G401.6 (cell line): Measurements from ENCODE around the gene VASN.
"Not testable (repeated sequence)": the region's sequence is repeated elsewhere in the genome, so short reads cannot be mapped to it uniquely, and the experiment has no call there.

Source experiments
- FAIRE-seq: peaks from 2 replicates; lab custom pipeline; 2012; peaks lifted over from hg19 to GRCh38; lab: Jason Lieb, UNC

VASN gene

DNA sequence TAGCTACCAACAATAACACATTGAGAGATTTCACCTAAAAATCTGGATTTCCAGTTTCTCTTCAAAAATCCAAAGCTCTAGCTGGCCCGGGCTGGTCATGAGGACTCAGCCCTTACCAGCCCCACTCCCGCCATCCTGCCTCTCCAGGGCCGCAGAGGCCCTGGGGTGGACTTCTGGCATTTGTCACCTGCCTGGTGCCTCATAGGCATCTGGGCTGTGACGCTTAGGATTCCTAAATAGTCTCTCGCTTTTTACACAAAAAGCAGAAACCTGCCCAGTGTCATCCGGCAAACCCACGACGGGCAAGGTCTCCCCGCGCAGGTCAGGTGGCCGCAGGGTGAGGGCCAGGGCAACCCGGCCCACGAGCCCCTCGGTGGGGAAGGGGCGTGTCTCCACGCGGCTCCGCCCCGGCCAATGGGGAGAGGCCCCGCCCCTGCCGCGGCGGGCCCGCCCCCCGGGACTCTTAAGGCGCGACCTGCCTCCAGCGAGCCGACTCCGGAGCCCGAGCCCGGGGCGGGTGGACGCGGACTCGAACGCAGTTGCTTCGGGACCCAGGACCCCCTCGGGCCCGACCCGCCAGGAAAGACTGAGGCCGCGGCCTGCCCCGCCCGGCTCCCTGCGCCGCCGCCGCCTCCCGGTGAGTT, at the start of gene VASN:
Gene VASN (plus strand): TSS at position 492 of the 644 bp plus-strand sequence. CDS start 9,030 bp downstream, outside the sequence.
- FAIRE-seq: no peak

DNA sequence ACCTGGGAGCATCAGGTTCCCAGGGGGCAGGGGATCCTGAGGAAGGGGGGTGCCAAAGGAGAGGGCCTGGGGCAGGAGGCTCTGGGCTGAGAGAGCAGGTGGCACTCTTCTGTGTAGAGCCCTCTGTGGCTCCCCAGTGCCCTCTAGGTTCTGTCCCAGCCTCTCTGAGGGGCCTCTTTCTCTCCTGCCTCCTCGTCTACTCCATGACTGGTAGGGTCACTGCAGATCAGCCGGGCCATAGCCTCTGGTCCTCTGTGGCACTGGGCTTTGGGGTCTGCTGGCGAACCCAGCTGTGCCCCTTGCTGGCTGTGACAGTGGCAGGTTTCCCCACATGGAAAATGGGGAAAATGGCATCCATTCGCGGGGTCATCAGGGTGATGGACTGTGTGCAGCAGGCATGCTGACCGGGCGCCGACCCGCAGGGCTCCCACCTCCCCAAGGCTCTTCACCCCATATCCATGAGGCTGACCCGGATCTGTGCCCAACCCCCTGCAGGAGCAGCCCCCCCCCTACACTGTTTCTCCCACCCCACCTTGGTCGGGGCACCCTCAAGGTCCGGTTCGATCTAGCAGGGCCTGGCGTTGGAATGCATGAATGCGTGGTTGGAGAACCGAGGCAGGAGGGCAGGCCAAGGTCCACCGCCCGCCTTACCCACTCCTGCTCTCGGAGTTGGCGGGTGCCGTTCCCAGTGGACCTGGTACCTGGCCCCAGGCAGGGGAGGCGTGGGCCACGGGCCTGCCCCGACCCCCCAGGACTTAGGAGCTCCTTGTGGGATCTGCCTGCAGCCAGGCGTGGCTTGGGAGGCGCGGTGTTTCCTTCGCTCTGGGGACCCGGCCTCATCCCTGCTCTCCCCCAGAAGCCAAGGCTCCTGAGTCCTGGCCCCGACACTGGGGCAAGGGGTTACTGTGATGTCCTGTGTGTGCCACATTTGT, 49.3 kb upstream of the VASN start:
- FAIRE-seq: no peak

DNA sequence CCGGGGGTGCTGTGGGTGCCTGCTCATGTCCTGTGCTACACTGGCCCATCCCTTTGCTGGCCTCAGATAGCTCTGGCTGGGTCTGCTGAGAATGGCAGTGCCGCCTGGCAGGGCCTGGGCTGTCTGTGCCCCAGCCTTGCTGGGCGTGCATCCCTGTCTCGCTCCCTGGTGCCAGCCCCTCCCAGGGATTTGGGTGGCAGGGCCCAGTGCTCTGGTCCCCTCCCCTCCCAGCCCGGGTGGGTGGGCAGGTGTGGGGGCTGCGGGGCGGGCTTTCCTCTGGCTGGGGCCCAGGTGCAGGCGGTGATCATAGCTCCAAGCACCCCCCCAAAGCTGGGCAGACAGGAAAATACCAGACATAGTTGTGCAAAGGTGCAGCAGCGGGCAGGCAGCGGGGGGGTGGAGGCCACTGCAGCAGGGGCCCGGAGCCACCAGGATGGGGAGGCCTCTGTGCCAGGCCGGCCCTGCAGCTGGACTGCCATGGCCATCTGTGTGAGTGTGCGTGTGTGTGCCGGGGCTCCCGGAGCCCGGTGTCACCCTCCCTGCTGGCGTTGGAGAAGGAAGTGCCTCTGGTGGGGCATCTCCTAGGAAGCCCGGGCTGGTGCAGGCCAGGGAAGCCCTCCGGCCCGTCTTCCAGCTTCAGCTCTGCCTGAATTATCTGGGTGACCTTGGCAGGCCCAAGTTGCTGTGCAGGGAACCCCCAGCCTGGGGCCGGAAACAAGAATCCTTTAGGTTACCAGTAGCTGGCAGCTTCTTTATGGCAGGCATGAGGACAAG, 48.4 kb upstream of the VASN start:
- FAIRE-seq: no peak

DNA sequence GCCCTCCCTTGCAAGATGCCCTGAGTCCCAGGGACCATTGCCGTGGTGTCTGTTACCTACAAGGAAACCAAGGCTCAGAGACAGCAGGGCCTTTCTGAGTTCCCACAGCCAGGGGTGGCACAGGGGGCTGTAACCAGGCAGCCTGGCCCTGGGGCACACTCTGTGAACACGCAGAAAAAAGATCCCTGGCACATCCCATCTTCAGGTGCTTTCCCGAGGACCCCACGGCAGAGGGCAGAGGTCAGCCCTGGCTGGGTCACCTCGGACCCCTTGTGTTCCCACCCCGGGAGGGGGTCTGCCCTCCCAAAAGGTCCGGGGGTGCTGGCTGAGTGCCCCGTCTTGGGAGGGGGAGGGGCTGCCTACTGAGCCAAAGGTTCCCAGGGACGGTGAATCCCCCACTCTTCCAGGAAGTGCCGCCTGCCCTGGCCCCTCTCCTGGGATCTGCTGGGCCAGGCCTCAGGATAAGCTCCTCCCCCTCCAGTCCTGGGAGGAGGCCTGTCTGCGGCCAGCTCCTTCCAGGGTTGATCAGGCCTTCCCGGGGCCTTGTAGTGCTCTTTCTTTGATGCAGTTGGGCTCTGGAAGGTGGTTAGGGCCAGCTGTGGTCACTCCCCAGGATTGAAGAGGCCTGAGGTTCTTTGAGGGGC, 47.7 kb upstream of the VASN start:
- FAIRE-seq: peak; percentile 28

DNA sequence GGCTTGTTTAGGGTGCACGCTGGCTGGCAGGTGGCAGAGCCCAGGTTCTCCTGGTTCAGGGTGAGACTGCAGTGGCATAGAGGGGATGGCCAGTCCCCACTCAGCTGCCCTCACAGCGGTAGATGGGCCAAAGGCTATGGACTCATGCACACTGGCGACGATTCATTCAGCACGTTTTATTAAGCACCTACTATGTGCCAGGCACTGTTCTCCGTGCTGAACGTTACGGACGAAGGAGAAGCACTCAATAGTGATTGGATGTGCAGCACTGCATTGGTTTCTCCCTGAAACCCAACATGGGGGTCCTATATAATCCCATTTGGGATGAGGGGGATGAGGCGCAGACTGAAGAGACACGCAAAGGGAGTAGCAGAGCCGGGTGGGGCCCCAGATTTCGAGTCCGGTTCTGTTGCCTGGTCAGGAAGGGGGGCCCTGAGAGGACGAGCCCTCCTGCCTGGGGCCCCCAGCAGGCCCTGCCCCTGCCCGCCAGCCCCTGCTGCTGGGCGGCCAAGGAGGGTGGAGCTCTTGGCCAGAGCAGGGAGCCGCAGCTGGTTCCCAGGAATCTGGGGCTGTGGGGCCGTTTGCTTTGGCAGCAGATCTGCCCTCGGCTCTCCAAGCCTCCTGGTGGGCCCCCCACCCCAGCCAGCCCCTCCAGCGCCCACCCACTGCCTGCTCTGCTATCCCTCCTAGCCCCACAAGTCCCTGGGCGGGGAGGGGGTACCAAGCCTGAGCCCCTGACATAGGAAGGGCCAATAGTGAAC, 47.0 kb upstream of the VASN start:
- no peak for FAIRE-seq

DNA sequence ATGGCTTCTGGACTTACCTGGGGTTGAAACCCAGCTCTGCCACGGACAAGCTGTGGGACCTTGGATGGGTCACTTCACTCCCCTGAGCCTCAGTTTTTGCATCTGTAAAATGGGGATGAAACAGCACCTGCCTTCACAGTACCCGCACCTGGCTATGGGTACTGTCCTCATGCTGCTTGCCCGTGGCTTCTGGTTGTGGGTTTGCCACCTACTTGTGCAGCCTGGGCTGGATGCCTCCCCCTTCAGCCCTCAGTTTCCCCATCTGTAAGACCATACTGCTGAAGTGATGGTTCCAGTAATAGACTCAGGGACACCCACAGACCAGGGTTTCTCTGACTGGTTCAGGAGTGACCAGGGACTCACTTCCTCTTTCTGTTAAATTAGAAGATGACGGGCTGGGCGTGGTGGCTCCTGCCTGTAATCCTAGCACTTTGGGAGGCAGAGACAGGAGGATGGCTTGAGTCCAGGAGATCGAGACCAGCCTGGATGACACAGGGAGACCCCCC, 46.3 kb upstream of the VASN start:
- no peak for FAIRE-seq

DNA sequence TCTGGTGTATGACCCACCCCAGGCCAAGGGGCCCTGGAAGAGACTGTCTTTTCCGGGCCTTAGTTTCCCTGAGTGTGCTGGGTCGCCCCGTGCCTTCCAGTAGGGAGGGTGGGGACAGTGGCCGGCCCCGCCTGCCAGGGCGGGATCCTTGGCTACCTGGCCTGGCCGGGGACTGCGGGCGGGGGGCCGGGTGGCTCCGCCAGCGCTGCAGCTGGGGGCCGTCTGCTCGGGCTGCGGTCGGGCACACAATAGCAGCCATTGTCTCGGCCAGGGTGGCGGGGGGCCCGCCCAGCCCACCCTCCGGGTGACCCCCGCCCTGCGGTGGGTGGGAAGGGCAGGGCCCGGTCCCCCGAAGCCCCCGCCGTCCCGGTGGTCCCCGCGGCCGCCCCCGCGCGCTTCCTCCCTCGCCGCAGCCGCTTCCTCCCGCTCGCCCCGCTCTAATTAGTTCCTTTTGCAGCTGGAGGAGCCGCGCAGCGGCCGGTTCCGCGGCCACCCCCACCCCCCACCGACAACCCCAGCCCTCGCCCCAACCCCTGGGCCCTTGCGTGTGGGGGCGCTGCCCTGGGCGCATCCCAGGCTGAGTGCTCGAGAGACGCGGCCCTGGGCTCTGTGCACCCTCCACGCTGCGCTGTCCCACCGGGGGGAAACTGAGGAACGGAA, 44.1 kb upstream of the VASN start:
- no peak for FAIRE-seq

DNA sequence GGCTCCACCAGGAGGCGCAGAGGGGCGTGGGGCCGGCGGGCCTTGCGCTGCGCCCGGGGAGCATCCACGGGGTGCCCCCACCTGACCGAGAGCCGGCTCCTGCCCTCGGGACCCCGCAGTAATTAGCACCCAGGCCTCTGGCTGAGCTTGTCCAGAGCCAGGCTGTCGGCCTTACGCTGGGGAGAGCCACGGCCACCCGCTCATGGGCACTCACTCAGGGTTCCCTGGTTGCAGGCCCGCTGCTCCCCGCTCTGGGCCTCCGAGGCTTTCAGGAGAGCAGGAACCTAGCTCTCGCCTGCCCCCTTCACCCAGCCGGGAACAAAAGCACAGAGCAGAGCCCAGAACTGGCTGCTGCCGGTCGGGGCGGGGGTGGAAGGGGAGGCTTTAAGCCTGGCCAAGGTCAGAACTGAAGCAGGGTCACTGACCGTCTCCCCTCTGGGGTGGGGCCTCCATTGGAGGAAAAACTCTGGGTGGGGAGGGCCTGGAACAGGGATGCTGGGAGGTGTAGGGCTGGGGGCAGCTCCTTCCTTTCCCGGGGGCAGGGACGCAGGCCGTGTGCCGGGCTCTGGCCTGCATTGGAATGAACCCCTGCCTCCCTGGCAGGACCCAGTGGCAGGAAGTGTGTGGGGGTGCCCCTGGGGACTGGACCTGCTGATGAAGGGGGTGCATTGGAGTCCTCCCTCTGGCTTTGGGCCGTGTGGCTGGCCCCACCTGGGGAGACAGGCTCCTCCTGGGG, 43.4 kb upstream of the VASN start:
- FAIRE-seq: no peak

DNA sequence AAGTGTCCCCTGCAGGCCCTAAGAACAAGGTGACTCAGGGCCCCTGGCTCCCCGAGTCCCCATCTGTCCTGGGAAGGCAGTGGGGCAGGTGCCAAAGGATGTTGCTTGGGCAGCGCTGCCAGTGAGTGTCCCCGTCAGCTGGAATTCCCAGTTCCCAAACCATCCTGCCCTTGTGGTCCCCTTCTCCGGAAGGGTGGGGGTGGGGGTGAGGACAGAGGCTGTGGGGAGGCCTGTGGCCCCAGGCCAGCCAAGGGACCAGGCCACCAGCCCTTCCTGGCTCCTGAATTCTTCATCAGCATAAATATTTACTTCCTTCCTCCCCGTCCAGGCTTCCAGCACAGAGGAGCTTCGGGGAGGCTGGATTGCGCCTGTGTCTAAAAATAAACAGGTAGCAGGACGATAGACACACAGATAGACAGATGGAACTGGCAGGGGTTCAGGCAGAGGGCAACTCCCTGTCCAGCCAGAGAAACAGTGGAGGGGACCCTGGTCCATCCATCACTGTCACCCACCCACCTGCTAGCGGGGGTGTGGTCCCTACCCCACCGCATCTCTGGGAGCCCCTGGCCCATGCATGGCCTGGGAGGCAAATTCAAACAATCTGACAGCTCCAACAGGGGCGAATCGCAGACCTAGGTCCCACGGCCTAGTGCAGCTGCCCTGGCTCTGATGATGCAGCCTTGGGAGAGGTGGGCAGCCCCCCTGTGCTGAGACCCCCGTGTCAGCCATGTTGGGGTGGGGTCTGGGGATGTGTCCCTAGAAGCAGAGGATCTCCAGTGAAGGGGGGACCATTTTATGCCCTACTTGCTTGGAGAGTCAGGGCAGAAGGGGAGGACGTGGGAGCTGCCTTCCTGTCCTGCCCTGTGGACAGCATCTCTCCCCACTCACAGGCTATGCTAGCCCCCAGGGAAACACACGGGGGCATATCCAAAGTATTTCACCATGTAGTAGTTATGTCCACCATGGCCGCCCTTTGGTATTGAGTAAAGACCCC, 42.6 kb upstream of the VASN start:
- FAIRE-seq: no peak

DNA sequence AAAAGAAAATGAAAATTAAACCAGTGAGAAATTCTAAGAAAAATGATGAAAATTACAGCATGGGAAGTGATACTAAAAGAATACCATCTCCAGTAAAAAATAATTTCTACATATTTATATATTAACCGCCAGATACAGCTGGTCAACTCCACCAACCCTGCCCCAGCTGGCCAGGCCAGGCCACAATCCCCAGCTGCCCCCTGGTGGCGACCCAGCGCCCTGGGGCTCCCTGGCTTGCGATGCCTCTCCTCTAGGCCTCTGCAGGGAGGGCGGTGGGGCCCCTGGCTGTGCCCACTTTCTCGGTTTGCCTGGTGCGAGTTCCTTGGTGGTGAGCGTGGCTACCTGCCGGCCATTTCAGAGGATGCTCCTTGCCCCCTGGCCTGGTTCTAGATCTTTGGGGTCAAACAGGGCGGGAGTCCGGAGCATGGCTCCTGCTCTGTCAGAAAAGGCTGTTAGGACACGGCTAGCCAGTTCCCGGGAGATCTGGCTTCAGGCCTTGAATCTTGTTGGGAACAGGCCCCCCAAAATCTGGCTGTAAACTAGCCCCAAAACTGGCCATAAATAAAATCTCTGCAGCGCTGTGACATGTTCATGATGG, 41.3 kb upstream of the VASN start:
- FAIRE-seq: no peak

DNA sequence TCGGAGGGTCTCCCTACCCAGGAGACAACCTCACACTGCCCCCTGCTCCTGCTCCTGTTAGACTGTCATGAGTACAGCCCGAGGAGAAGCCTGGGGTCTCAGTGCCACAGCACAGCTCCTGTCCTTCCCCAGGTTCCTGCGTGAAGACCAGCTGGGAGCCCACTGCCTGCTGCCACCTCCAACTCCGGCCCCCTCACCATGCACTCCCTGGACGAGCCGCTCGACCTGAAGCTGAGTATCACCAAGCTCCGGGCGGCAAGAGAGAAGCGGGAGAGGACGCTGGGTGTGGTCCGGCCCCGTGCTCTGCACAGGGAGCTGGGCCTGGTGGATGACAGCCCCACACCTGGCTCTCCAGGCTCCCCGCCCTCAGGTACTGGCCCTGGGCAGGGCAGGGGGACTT, 39.6 kb upstream of the VASN start:
- no peak for FAIRE-seq

DNA sequence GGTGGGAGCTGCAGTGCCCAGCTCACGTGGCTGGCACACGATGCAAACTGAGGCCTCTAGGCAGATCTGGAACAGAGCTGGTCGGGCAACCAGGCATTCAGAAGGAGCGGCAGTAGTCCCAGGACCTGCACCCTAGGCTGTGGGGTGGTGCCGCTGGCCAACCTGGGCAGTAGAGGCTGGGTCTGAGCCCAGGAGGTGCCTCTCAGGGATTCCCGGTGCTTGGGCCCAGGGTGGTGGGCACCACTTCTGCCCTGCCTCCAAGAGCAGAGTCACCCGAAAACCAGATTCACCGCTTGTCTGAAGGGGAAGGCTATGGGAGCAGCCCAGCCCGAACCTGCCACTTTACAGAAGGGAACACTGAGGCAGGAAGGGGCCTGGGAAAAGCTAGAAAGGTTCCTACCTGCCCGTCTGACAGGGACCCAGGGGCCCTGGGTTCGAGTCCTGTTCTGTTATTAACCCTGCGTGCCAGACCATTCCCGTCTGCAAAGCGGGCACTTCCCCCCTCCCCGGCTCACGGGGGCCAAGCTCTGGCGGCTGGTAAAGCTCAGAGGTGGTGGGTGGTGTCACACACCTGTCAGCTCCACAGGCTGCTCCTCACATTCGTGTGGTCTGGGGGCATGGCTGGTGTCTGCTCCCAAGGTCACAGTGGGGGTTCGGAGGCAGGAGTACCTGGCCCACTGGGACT, 38.9 kb upstream of the VASN start:
- no peak for FAIRE-seq

DNA sequence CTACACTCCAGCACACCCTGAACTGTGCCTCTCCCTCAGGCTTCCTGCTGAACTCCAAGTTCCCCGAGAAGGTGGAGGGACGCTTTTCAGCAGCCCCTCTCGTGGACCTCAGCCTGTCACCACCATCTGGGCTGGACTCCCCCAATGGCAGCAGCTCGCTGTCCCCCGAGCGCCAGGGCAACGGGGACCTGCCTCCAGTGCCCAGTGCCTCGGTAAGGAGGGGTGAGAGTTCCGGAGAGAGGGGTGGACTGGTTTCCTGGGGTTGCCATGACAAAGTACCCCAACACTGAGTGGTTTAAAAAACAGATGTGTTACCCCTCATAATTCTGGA, 38.4 kb upstream of the VASN start:
- FAIRE-seq: no peak

DNA sequence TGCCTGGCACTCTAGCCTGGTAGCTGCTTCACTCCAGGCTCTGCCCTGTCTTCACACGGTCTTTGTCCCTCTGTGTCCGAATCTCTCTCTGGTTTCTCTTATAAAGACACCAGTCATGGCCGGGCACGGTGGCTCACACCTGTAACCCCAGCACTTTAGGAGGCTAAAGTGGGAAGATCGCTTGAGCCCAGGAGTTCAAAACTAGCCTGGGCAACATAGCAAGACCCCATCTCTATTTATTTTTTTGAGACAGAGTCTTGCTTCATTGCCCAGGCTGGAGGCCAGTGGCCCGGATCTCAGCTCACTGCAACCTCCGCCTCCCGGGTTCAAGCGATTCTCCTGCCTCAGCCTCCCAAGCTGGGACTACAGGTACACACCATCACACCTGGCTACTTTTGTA, 37.9 kb upstream of the VASN start:
- not testable (repeated sequence) for FAIRE-seq

DNA sequence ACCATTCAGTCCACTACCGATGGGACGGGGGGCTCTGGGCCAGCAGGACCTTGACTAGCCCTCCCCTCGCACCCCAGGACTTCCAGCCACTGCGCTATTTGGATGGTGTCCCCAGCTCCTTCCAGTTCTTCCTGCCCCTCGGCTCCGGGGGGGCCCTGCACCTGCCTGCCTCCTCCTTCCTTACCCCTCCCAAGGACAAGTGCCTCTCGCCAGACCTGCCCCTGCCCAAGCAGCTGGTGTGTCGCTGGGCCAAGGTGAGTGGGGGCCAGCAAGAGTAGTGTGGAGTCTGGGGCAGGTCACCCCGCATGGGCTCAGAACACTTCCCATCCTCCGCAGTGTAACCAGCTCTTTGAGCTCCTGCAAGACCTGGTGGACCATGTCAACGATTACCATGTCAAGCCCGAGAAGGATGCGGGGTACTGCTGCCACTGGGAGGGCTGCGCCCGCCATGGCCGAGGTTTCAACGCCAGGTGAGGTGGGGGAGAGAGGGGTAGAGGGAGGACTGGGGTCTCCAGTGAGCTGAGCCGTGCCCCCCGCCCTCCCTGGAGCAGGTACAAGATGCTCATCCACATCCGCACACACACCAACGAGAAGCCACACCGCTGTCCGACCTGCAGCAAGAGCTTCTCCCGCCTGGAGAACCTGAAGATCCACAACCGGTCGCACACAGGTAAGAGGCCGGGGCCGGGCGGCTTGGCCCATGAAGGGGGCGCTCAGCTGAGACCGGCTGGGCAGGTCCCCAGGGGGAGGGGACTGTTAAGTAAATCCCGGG, 36.7 kb upstream of the VASN start:
- FAIRE-seq: no peak

DNA sequence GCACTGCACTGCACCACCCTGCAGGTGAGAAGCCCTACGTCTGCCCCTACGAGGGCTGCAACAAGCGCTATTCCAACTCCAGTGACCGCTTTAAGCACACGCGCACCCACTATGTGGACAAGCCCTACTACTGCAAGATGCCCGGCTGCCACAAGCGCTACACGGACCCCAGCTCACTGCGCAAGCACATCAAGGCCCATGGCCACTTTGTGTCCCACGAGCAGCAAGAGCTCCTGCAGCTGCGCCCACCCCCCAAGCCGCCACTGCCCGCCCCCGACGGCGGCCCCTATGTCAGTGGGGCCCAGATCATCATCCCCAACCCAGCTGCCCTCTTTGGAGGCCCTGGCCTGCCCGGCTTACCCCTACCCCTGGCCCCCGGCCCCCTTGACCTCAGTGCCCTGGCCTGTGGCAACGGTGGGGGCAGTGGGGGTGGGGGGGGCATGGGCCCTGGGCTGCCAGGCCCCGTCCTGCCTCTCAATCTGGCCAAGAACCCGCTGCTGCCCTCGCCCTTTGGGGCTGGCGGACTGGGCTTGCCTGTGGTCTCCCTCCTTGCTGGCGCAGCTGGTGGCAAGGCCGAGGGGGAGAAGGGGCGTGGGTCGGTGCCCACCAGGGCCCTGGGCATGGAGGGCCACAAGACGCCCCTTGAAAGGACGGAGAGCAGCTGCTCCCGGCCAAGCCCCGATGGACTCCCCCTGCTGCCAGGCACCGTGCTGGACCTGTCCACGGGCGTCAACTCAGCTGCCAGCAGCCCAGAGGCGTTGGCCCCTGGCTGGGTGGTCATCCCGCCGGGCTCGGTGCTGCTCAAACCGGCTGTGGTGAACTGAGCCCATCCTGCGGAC, 34.7 kb upstream of the VASN start:
- FAIRE-seq: no peak
